ENCODE data around the gene FLT1.

DNA sequence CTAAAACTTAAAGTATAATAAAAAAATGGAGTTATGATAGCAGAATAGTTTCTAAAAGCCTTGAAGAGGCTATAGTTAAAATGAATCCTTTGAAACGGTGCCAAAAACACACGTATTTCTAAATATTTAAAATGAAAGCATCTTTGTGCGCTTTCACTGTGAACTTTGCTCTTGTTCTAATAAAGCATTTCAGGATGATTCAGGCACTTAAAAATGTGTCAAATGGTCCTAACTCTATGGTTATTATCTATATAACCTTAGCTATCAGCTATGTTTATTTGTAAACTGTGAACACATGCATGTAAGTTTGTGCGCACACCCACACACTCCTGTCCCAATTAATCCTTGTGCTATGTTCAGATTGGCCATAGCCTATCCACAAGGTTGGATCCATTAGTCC, 124.5 kb downstream of the FLT1 start:
- TF ChIP-seq CTCF (IDR thresholded peaks at IDR 0.05): no peak
- TF ChIP-seq EZH2 (IDR thresholded peaks at IDR 0.05): no peak
- TF ChIP-seq EZH2phosphoT487 (IDR thresholded peaks at IDR 0.05): no peak

Measured in neural progenitor cell (in vitro differentiated cells).